Fibroblast of skin of scalp (primary cell): ENCODE measurements around the gene TOP1.
A peak's percentile ranks its signal among the peaks of the same experiment; 100 is the strongest.

Experiments used
- DNase-seq: peaks from one replicate; pipeline ENCODE4 v3.0.0-alpha.2; 2013

TOP1 gene

DNA sequence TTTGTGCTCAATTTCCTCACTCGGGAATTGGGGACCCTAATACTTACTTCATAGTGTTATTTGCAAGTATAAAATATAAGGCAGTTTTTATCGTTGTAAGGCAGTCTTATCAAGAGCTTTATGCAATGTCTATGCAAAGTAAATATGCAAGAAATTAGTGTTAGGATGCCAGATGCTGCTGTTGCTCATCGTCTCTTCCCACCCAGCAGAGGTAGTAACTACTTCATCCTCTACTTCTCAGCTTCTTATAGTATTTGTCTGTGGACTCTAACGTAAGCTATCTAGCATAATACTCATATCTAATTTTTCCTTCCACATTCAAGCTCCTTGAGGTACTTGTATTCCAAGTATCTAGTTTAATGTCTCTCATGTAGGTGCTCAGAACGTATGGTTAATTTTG, 120.3 kb downstream of the TOP1 start:
- no peak for DNase-seq

DNA sequence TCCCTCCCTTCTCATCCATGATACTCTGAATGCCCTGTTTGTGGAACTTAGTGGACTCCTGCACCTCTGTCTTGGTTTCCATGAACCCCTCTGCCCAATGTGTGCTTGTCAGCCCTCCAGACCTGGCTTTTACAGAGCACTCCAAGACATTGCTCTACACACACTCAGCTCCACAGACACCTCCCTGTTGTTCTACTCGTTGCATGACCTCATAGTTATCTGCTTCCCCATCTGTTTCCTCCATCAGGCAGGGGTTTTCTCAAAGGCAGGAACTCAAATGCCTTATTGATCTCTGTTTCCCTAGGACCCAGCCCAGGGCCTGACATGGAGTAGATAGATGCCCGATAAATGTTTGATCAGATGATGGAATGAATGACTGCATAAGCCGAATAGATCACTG, 122.0 kb downstream of the TOP1 start:
- no peak for DNase-seq

GRCh38 chr20:41151134-41151869, 122.7 kb downstream of the TOP1 start:
- no peak for DNase-seq

- peak; percentile 8 for DNase-seq
Observed at GRCh38 chr20:41152108-41152757, 123.6 kb downstream of the TOP1 start.

DNA sequence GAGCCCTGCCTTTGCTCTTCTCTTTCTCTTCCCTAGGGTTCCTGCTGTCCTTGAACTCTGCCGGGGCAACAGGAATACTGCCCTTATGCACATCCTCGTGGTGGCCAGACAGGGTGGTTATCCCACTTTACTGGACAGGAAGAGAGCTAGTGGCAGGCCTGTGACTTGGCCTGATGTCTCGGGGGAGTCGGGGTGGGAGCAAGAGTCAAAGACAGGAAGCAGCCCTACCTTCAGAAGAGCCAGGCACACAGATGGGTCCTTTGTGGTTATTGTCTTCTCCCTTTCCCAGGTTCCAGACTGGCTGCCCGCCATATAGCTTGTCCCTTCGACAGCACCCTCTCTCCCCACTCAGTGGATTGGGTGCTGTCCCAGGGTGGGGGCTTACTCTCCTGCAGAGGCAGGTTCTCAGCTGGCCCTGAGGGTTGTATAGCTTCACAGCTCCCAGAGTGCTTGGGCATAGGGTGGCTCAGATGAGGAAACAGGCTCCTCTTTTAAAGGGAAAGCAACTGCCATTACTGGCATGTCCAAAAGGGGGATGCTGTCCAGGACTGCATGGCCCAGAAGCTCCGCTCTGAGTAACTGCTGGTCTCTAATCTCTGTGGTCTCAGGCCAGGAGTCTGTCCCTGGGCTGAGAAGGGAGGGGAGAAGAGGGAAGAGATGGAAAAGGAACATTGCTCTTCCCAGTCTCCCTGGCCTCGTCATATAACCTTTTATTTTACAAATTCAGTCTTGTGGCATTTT, 126.0 kb downstream of the TOP1 start:
- no peak for DNase-seq

DNA sequence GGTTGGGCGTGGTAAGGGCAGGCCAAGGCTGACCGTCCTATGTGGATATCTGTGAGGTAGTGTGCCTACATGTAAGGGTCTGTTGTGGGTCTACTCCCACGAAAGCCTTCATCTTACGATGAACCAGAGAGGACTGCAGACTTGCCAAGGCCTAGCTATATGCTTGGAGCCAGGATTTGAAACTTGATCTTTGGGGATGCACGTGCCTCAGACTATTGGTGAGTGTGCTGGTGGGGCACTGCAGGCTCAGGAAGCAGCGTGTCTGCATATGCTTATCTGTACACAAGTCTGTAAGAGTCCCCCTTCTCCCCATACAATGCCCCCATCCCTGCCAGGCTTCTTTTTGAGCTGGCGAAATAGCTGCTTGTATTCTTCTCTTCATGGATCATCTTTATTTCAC, 126.6 kb downstream of the TOP1 start:
- DNase-seq = no peak

DNA sequence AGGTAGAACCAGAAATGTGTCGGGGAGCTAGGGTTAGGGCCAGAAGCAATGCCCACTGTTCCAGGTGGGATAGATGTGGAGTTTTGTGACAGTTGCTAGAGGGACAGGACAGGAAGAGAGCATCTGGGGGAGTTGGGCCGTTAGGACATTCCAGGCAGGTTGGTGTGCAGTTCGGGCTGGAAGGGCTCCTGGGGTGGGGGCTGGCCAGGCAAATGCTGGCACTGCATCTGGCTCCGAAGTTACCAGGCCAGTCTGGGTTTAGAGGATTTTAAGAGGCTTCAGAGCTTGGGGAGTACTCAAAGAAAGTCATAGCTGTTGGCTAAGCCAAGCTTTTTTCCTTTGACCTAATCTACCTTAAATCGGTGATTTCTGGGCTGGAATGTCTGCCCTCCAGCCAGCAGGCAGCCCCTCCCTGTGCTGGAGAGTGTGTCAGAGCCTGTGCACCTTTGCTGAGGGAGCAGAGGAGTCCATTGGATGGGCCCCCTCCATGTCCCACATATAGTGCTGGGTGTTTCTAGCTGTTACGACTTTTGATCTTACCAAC, 129.5 kb downstream of the TOP1 start:
- DNase-seq = no peak

- DNase-seq = no peak
Observed at GRCh38 chr20:41159547-41159946, 130.9 kb downstream of the TOP1 start.

- no peak for DNase-seq
Observed at GRCh38 chr20:41160686-41161085, 132.1 kb downstream of the TOP1 start.

GRCh38 chr20:41161886-41162285, 133.3 kb downstream of the TOP1 start:
- DNase-seq = no peak

GRCh38 chr20:41162396-41162795, 133.8 kb downstream of the TOP1 start:
- DNase-seq = no peak

GRCh38 chr20:41163821-41164220, 135.2 kb downstream of the TOP1 start:
- no peak for DNase-seq

GRCh38 chr20:41165001-41165882, 136.6 kb downstream of the TOP1 start:
- no peak for DNase-seq

GRCh38 chr20:41166201-41167117, 137.8 kb downstream of the TOP1 start:
- DNase-seq = no peak

- no peak for DNase-seq
Observed at GRCh38 chr20:41167118-41167470, 138.5 kb downstream of the TOP1 start.

DNA sequence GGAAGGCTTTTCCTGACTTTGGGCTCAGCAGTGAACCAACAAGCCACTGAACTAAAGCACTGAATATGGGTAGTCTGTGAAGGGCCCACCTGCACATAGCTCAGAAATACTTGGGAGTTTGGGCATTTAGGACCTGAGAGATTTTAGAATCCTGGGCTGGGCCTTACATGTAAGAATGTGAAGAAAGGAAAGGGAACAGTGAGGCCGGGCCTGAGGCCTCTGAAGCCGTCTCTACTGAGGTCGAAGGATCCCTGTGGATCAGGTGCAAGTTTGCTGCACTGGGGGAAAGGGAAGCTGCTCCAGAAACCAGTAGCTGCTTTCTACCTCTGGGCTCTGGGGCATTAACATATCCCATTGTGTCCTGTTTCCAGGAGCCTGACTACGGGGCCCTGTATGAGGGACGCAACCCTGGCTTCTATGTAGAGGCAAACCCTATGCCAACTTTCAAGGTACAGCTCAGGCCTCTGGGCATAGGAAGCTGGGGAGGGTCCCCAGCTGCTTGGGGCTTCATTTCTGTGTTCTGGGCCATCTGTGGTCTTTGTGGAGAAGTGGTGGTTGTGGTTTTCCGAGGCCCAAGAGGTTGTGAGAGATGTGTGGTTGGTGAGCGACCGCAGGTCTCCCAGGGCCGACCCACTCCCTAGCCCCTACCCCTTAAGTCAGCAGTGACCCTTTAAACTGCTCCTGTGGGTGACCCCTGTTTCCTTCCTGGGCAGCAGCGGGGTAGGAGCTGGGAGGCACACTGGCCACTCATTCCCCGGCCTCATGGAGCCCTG, 139.0 kb downstream of the TOP1 start:
- no peak for DNase-seq

GRCh38 chr20:41168281-41169161, 139.9 kb downstream of the TOP1 start:
- no peak for DNase-seq

GRCh38 chr20:41169162-41169690, 140.6 kb downstream of the TOP1 start:
- no peak for DNase-seq

GRCh38 chr20:41169791-41170351, 141.2 kb downstream of the TOP1 start:
- DNase-seq = peak; percentile 38
